ENCODE results near the gene SKAP2. TPM values are rescaled to one million over a fixed set of nuclear protein-coding genes. Genes with fewer than 3 reads are reported as not detected.

Gene SKAP2
- polyA plus RNA-seq, 3 donors, result 19.2 to 204 (median 158) TPM

DNA sequence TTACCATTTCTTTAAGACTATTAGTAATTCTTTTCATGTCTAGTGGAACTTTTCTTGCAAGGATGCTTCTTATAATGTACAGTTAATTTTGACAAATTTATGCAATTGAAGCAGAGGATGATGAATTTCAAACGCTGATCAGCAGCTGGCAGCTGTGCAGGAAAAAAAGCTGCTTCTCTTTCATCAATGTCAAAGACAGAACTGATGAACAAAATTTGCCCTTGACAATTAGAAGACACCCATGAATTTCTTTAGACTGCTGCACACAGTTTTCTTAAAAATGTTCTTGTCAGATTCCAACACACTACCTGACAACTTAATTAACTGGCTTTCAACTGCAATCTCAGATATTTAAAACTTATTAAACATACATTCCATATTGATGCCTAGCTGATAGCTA, 138.3 kb downstream of the SKAP2 start:
- Histone ChIP-seq H3K27me3 (ENCODE audit: control insufficient read depth in 2 of 2, insufficient read depth in 2 of 2, low read length in 2 of 2) (no peaks in the 10 kb centered on the region), H3K4me3 (replicated peaks in 1 of 3; ENCODE audit: low read depth in 2 of 3, low read length in 3 of 3) (no peak overlapping the region), H3K4me1 (ENCODE audit: control insufficient read depth in 1 of 2, insufficient read depth in 2 of 2, low read length in 2 of 2) (peaks cover 12 to 22% of the 10 kb centered on the region in 2 donors), H3K36me3 (replicated peaks in 1 of 2; ENCODE audit: control insufficient read depth in 1 of 2, insufficient read depth in 2 of 2, low read length in 2 of 2) (peaks cover 37 to 65% of the 10 kb centered on the region in 2 donors), H3K4me2 (replicated peaks; ENCODE audit: extremely low read depth, low read length, poor library complexity, severe bottlenecking) (no peak overlapping the region), H3K27ac (ENCODE audit: low read depth in 1 of 2, low read length in 2 of 2) (no peak overlapping the region), H3K9me3 (replicated peaks in 1 of 2; ENCODE audit: control insufficient read depth in 1 of 2, insufficient read depth in 1 of 2, low read length in 2 of 2) (no peaks in the 10 kb centered on the region), H3K9ac (ENCODE audit: insufficient read depth, low read length, poor library complexity, severe bottlenecking) (no peak overlapping the region), H4K20me1 (ENCODE audit: insufficient read depth, low read length) (peaks cover 6% of the 10 kb centered on the region), H2AFZ (ENCODE audit: insufficient read depth, low read depth, low read length, poor library complexity, severe bottlenecking) (no peak overlapping the region), H3K79me2 (ENCODE audit: insufficient read depth, low read length) (no peaks in the 10 kb centered on the region)
- intact Hi-C loops (cut with micrococcal nuclease), result no loop called here
- H3K4me3 Mint-ChIP-seq, result no peak overlapping the region
- no peak for DNase-seq
- peaks cover 0 to 4% (median 2%) of the 10 kb centered on the region in 7 donors for H3K9me3 Mint-ChIP-seq
- H3K27ac Mint-ChIP-seq, result no peak overlapping the region
- no peaks in the 10 kb centered on the region for H3K27me3 Mint-ChIP-seq (ENCODE audit: low read depth in 3 of 3)
- peaks cover 44 to 53% of the 10 kb centered on the region in 2 donors for H3K36me3 Mint-ChIP-seq
- TF ChIP-seq, protein P1, sequence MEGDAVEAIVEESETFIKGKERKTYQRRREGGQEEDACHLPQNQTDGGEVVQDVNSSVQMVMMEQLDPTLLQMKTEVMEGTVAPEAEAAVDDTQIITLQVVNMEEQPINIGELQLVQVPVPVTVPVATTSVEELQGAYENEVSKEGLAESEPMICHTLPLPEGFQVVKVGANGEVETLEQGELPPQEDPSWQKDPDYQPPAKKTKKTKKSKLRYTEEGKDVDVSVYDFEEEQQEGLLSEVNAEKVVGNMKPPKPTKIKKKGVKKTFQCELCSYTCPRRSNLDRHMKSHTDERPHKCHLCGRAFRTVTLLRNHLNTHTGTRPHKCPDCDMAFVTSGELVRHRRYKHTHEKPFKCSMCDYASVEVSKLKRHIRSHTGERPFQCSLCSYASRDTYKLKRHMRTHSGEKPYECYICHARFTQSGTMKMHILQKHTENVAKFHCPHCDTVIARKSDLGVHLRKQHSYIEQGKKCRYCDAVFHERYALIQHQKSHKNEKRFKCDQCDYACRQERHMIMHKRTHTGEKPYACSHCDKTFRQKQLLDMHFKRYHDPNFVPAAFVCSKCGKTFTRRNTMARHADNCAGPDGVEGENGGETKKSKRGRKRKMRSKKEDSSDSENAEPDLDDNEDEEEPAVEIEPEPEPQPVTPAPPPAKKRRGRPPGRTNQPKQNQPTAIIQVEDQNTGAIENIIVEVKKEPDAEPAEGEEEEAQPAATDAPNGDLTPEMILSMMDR (IDR thresholded peaks at IDR 0.05), result no peak
- H3K4me1 Mint-ChIP-seq, result peaks cover 22% of the 10 kb centered on the region
- 80% methylated on average over 1 of the region's 1 CpG for WGBS (ENCODE audit: insufficient coverage)

DNA sequence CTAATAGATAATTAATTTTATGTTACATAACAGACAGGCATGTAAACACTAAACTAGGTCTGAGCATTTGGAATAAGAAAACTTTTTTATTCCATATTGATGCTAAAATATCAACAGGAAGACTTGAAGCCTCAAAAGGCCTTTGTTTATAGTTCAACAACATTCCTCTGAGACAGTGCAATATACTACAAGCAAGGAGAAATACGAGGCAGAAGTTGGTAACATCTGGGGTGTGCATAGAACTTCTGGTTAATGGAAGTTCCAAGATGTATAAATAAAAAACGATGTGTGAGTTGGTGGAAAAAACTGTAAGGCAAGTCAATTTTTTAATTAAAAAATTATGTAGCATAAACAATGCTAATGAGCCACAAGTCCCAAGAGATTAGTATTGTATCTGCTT, 139.6 kb downstream of the SKAP2 start:
- H3K9me3 ChIP-seq (replicated peaks in 1 of 2; ENCODE audit: control insufficient read depth in 1 of 2, insufficient read depth in 1 of 2, low read length in 2 of 2), result no peaks in the 10 kb centered on the region
- DNase-seq, result no peak
- Mint-ChIP-seq H3K27ac (no peak overlapping the region), H3K9me3 (peaks cover 0 to 4% (median 2%) of the 10 kb centered on the region in 7 donors), H3K4me1 (peaks cover 16% of the 10 kb centered on the region), H3K27me3 (ENCODE audit: low read depth in 3 of 3) (no peaks in the 10 kb centered on the region), H3K36me3 (peaks cover 56 to 62% of the 10 kb centered on the region in 2 donors), H3K4me3 (no peak overlapping the region)
- TF ChIP-seq, protein P1 (IDR thresholded peaks at IDR 0.05), result no peak
- H3K79me2 ChIP-seq (ENCODE audit: insufficient read depth, low read length), result no peaks in the 10 kb centered on the region
- no CpG with 5 or more reads among the region's 2 CpGs for WGBS (ENCODE audit: insufficient coverage)
- no peak overlapping the region for H3K4me3 ChIP-seq (replicated peaks in 1 of 3; ENCODE audit: low read depth in 2 of 3, low read length in 3 of 3)
- H4K20me1 ChIP-seq (ENCODE audit: insufficient read depth, low read length), result peaks cover 6% of the 10 kb centered on the region
- no peak overlapping the region for H3K27ac ChIP-seq (ENCODE audit: low read depth in 1 of 2, low read length in 2 of 2)
- H3K9ac ChIP-seq (ENCODE audit: insufficient read depth, low read length, poor library complexity, severe bottlenecking), result no peak overlapping the region
- no peak overlapping the region for H3K4me2 ChIP-seq (replicated peaks; ENCODE audit: extremely low read depth, low read length, poor library complexity, severe bottlenecking)
- no peak overlapping the region for H2AFZ ChIP-seq (ENCODE audit: insufficient read depth, low read depth, low read length, poor library complexity, severe bottlenecking)
- H3K36me3 ChIP-seq (replicated peaks in 1 of 2; ENCODE audit: control insufficient read depth in 1 of 2, insufficient read depth in 2 of 2, low read length in 2 of 2), result peaks cover 41 to 70% of the 10 kb centered on the region in 2 donors
- H3K27me3 ChIP-seq (ENCODE audit: control insufficient read depth in 2 of 2, insufficient read depth in 2 of 2, low read length in 2 of 2), result no peaks in the 10 kb centered on the region
- intact Hi-C loops (cut with micrococcal nuclease), result no loop called here
- peaks cover 9 to 16% of the 10 kb centered on the region in 2 donors for H3K4me1 ChIP-seq (ENCODE audit: control insufficient read depth in 1 of 2, insufficient read depth in 2 of 2, low read length in 2 of 2)

Measured in CD14-positive monocyte (primary cell).